GM21390 (cell line): Measurements from ENCODE around the gene CCDC171.
"Not testable (repeated sequence)": the region's sequence is repeated elsewhere in the genome, so short reads cannot be mapped to it uniquely, and the experiment has no call there.

Experiments
- ATAC-seq: cut with Tn5 transposase; IDR thresholded peaks from one replicate; pipeline ENCODE4 v1.9.1; 2021; ENCODE audit not compliant: unreplicated experiment

The CCDC171 gene

DNA sequence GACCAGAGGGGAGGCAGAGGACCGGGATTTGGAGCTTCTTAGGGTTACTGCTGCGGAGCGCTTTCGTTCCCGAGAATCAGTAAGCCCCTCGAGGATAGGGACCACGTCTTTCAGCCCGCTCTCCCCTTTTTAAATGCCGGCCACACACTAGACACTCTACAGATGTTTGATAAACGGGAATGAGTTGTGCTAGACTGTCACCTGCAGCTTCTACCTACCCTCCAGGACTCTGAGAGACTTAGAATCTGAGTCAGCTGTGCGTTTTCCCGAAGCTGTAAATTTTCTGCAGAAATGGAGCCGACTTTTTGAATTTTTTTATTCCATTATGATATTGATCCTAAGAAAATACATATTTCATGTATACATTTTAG is 670 bp downstream of the CCDC171 start:
- ATAC-seq = peak; percentile 16

DNA sequence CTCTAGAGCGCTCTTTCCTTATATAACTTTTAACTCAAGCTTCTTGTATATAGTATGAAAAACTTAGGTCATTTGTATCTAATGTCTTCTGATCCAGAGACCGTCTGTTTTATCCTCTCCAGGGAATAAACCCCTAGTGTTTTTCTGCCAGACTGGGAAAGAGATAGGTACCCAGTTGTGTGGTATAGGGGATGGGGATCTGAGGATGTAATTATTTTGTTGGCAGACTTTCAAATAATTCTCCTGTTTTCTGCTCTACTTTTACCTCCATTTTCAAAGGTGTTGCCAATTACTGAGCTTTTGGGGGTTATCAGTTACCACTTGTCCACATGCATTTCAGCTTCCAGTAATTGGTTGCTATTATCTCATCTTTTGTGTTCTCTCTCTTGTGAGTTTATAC is 17.9 kb downstream of the CCDC171 start:
- no peak for ATAC-seq

DNA sequence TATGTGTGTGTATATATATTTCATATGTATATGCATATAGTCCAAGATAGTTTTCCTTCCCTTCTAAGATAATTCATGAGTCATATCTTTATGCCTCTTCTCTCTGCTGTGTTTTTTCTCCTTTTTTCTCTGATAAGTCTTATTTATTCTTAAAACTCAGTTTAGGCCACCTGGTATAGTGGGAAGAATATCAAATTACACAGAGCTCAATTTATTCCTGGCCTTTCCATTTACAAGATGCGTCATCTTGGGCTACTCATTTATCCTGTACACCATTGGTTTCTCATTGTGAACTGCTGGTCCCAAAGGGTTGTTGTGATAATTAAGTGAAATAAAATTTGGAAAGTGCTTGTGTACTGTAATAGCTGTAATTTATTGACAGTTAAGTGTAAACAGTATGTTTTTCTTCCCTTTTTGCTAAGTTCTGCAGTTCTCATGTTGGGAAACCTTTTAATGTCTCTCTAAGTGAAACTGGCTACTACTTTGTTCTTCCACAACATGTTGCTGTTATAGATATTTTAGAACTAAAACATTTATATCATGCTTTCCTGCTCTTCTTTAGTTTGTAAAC is 19.4 kb downstream of the CCDC171 start:
- no peak for ATAC-seq

DNA sequence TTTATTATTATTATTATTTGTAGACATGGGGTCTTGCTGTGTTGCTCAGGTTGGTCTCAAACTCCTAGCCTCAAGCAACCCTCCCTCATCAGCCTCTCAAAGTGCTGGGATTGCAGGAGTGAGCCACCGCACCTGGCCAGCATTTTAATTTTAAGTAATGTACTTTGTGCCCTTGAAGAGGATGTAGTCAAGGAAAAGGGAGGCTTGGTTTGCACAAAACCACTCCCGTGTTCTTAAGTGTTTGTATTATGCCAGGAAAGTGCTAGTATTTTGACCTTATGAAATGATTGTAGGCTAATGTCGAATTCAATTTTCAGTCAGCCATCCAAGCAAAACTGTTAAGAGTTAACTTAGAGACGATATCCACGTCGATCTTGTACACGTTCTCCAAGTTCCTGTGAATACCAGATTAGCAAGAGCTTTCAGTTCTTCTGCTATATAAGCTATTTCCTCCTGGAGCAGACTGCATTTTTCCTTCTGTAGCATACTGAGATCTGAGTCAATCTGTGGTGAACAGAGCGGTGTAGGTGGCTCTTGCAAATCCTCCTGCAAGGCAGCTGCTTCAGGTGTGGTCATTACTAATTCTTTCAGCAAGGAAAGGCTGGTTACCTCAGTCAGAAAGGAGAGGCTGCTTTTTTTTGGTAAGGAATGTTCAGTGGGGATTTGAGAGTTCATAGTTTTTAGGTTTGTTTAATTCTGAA is 23.7 kb downstream of the CCDC171 start:
- no peak for ATAC-seq

DNA sequence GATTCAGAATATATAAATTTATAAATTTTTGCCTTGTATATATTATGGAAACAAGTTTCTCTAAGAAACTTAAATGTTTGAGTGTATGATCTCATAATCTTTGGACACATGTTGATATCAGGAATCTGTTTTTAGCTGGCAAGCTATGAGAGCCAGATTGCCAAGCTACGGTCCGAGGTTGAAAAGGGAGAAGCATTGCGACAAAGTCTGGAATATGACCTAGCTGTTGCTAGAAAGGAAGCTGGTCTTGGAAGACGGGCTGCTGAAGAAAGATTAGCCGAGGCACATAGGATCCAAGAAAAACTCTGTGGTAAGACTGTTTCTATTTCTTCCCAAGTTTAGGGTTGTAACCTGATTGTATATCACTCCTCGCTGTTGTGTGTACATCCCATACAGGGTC is 25.9 kb downstream of the CCDC171 start:
- no peak for ATAC-seq

DNA sequence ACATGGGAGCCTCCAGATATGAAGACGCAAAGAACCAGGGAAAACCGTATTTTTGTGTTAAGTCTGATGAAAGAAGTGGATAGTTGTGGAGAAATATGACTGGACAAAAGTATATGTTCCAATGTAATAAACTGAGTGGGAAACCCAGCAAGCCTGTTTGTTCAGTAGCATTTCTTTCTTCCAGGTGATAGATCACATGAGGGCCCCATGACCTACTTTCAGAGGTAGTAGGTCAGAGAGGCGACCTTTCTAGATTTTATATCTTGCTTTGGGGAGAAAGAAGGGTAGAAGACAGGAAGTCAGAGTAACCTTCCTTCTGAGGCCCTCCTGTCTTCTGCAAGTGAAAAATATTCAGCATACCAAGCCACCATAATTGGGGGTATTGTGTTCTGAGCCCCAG is 31.5 kb downstream of the CCDC171 start:
- ATAC-seq = no peak

DNA sequence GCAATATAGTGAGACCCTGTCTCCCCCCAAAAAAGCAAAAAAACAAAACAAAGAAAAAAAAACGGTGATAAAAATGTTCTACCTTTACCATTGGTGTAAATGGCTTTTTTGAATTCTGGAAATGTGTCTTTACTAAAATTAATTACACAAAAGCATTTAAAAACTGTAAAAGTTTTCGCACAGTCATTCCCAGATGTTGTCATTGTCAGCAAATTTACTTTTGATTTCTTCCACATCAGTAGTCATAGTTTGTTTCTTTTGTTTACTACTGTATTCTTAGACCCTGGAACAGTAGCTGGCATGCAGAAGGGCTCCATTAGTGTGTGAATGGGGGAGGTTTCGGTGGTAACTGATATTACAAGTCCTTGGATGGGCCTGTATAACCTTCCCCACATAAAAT is 39.5 kb downstream of the CCDC171 start:
- ATAC-seq = no peak

DNA sequence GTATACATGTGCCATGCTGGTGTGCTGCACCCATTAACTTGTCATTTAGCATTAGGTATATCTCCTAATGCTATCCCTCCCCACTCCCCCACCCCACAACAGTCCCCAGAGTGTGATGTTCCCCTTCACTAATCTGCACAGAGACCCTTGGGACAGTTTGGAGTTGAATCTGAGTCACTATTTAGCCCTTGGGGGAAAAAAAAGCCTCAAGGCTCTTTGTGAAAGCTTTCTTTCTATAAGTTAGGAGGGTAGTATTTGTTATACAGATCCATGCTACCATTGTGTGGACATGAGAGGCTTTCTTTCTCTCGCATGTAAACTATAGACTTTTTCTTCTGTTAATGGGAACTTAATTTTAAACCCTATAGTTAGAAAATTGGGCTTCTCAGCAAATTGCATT is 40.1 kb downstream of the CCDC171 start:
- not testable (repeated sequence) for ATAC-seq

DNA sequence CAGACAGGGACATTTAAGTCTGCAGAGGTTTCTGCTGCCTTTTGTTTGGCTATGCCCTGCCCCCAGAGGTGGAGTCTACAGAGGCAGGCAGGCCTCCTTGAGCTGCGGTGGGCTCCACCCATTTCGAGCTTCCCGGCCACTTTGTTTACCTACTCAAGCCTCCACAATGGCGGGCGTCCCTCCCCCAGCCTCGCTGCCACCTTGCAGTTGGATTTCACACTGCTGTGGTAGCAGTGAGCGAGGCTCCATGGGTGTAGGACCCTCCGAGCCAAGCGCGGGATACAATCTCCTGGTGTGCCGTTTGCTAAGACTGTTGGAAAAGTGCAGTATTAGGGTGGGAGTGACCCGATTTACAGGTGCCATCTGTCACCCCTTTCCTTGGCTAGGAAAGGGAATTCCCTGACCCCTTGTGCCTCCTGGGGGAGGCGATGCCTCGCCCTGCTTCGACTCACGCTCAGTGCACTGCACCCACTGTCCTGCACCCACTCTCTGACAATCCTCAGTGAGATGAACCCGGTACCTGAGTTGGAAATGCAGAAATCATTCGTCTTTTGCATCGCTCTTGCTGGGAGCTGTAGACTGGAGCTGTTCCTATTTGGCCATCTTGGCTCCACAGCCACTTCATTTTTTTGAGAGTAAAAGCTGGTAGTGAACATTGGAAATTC is 48.0 kb downstream of the CCDC171 start:
- ATAC-seq = not testable (repeated sequence)

DNA sequence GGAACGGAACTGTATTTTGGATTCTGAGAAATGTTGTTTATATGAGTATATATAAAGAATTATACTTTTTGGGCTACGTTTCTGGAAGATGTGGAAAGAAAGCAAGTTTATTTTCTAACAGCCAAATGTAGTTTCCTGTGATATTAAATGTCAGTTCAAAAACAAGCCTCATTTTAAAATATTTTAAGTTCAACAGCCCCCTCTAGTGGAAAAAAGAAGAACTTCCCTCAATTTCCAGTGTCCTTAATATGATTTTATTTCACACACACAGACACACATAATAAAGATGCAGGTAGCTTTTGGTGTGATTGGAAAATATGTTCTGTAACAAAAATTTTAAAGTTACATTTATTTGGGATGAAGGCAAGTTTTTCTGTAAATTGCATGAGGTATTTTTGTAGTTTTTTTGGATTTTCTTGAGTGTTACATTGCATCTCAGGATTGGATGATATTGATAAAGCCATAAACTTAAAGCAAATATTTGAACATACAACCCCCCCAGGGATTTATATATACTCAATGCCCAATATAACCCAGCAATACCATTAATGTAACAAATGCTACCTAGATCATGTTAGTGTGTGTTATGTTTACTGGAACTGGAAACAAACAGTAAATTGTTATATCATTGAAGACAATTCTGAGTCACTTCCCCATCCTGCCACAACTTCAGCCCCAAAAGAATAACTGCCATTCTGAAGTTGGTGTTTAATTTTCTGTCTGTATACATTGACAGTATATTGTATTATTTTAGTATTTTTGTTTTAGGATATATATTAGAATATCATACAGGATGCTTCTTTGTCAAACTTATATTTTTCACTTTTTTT is 54.0 kb downstream of the CCDC171 start:
- ATAC-seq = no peak

DNA sequence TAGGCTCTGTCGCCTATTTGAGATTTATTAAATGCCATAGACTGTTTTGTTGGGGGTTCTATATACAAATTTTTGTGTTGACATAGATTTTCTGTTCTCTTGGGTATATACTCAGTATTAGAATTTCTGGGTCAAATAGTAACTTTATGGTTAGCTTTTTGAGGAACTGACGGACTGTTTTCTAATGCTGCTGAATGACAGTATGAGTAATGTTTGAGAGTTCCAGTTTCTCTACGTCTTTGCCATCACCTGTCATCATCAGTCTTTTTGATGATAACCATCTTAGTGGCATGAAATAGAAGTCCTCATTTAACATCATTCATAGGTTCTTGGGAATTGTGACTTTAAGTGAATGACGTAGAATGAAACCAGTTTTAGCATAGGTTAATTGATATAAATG is 60.1 kb downstream of the CCDC171 start:
- ATAC-seq = no peak

DNA sequence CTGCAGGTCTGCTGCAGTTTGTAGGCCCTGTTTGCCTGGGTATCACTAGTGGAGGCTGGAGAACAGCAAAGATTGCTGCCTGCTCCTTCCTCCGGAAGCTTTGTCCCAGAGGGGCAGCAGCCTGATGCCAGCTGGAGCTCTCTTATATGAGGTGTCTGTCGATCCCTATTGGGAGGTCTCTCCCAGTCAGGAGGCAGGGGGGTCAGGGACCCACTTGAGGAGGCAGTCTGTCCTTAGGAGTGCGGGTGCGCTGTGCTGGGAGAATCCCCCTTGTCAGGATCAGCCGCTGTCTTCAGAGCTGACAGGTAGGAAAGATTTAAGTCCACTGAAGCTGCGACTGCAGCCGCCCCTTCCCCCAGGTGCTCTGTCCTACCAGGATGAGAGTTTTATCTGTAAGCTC is 64.9 kb downstream of the CCDC171 start:
- ATAC-seq = no peak

DNA sequence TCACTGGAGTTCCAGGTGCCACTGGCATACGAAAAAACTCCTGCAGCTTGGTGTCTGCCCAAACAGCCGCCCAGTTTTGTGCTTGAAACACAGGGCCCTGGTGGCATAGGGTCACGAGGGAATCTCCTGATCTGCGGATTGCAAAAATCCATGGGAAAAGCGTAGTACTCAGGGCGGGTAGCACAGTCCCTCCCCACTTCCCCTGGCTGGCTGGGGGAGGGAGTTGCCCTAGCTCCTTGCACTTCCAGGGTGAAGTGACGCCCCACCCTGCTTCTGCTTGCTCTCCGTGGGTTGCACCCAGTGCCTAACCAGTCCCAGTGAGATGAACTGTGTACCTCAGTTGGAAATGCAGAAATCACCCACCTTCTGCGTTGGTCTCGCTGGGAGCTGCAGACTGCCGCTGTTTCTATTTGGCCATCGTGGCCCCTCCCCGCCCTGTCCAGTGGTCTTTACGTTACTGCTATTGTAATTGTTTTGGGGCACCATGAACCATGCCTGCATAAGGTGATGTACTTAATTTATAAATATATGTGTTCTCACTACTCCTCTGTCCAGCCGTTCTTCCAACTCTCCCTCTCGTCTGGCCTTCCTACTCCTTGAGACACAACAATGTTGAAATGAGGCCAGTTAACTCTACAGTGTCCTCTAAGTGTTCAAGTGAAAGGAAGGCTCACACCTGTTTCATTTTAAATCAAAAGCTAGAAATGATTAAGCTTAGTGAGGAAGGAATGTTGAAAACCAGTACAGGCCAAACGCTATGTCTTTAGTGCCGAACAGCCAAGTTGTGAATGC is 65.9 kb downstream of the CCDC171 start:
- no peak for ATAC-seq

DNA sequence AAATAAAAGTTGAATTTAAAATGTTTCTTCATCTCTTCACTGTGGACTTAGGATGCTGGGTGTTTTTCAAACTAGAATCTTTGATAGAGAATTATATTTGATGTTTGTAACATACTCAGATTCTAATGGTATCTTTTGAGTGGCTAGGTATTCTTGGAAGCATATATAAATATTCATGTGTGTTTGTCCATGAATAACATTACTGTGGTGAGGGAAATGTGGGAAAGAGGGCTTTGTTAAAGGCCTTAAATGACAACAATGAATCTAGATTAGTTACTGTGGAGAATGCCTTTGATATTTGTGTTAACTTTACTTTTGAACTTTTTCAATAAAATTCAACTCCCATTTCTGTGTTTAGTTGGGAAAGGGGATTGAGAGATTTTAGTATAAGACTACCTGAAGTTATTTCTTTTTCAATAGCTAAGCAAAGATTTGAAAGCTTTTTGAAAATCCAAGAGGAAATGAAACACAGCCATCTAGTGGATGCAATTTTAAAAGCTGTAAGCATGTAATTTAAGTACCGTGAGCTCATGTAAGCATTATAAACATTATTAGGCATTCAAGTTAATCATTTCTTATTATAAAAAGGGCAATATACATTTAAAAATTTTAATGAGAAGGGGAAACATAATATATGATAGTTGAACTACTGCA is 69.6 kb downstream of the CCDC171 start:
- ATAC-seq = no peak

DNA sequence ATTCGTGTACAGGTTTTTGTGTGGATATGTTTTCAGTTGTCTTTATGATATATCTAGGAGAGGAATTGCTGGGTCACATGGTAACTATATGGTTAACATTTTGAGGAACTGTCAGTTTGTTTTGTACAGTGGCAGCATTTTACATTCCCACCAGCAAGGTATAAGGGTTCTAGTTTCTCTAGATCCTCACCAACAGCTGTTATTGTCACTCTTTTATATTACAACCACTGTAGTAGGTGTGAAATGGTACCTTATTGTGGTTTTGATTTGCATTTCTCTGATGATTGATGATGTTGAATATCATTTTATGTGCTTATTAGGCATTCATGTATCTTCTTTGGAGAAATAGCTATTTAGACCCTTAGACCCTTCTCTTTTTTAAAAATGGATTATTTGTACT is 82.9 kb downstream of the CCDC171 start:
- no peak for ATAC-seq

DNA sequence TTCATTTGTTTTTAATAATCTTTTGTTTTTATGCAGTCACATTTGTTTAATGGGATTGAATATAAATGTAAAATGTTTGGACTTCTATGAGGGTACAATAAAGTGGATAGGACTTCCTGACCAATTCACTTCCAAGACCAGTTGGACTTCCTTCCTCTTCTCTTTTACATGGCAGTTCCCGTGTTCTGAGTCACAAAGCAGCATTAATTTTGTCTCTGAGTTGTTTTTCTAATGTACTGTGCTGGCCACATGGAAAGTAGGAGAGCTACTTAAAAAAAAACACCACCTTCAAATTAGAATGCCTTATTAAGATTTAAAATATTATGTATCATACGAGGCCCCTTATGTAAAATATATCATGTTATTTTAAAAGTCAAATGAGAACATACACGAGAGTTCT is 87.3 kb downstream of the CCDC171 start:
- ATAC-seq = no peak

DNA sequence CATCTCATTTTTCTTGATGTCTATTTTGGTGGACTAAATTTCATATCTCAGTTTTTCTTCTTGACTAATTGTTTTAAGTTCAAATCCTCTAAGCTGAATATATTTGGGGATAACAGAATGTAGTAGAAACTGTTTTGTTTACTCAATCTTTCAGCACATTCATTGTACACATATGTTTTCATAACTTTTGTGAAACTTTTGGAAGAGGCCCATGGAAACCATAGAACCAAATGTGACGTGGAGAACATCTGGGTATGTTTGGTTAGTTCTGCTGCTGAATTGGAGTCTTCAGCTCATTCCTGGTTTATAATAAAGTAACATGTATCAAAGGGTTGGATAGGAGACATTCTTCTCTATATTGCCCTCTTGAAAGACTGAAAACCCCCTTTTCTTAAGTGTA is 88.4 kb downstream of the CCDC171 start:
- ATAC-seq = no peak

DNA sequence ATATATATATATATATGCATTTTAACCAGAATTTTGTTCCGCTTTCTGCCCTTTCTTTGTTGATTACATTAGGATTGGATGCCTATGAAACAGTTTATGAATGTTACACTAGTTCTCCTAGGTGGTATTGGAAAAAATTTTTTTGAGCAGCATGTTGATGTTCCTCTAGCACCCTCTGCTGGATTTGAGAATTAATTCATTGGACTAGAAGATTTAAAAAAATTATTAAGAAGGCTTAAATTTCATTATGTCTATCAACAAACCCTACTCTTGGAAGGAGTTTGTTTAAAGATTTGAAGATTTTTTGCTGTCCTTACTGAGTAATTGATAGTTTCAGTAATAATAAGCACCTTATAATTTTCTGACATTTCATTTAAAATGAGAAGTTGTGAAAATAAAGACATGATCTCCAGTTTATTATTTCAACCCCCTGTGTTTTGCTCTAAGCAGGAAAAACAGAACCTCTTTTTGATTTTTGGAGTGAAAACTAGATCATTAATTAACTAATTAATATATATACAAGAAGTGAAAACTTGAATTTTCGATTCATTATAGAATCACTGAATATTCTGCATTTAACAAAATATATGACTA is 89.6 kb downstream of the CCDC171 start:
- ATAC-seq = no peak

DNA sequence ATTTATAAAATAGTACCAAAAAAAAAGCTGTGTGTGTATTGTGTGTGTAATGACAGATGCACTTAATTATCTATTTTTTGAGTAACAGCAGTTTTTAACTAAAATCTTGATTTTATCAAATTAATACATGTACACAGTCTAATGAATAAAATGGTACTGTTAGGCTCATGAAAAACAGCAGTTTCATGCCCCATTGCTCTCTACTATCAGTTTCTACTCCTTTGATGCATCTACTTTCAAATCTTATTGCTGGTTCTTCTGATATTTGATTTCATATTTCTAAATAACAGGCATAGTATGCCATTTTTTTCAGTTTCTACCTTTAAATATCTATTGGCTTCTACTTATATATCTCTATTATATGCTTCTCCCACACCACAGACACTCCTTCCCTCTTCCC is 117.4 kb downstream of the CCDC171 start:
- peak; percentile 79 for ATAC-seq

DNA sequence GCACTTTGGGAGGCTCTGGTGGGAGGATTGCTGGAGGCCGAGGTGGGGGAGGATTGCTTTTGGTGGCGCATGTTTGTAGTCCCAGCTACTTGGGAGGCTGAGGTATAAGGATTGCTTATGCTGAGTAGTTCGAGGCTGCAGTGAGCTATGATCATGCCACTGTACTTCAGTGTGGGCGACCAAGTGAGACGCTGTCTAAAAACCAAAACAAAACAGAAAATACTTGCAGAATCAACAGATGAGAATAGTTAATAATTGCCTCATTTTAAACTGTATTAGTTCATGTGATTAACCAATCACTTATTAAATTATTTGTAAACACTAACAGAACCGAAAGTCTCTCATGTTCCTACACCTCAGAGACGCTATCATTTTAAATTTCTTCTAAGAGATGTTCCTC is 118.1 kb downstream of the CCDC171 start:
- ATAC-seq = peak; percentile 89
